ENCODE results near the gene PCYT1A. TPM values are rescaled to one million over a fixed set of nuclear protein-coding genes. Genes with fewer than 3 reads are reported as not detected.
A peak's percentile ranks its signal among the peaks of the same experiment; 100 is the strongest.

PCYT1A gene
- total and polyA plus RNA-seq, 8 donors = 11.8 to 127 (median 38.3) TPM

DNA sequence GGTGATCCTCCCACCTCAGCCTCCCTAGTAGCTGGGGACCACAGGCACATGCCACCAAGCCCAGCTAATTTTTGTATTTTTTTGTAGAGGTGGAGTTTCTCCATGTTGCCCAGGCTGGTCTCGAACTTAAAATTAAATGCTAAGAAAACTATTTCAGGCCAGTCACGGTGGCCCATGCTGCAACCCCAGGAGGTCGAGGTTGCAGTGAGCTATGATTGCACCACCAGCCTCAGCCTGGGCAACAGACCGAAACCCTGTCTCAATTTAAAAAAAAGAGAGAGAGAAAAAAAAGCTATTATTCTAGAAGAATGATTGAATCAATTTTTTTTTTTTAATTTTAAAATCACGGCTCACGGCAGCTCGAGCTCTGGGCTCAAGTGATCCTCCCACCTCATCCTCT, 66.5 kb downstream of the PCYT1A start:
- peak overlapping the region in 2 of 5 donors; percentile 60 to 65 for H3K27ac ChIP-seq
- H3K4me3 ChIP-seq = no peak overlapping the region
- TF ChIP-seq, protein P1, sequence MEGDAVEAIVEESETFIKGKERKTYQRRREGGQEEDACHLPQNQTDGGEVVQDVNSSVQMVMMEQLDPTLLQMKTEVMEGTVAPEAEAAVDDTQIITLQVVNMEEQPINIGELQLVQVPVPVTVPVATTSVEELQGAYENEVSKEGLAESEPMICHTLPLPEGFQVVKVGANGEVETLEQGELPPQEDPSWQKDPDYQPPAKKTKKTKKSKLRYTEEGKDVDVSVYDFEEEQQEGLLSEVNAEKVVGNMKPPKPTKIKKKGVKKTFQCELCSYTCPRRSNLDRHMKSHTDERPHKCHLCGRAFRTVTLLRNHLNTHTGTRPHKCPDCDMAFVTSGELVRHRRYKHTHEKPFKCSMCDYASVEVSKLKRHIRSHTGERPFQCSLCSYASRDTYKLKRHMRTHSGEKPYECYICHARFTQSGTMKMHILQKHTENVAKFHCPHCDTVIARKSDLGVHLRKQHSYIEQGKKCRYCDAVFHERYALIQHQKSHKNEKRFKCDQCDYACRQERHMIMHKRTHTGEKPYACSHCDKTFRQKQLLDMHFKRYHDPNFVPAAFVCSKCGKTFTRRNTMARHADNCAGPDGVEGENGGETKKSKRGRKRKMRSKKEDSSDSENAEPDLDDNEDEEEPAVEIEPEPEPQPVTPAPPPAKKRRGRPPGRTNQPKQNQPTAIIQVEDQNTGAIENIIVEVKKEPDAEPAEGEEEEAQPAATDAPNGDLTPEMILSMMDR (IDR thresholded peaks at IDR 0.05) = no peak
- TF ChIP-seq EP300 (IDR thresholded peaks at IDR 0.05) (no peak), POLR2A (IDR thresholded peaks at IDR 0.05) (no peak), POLR2AphosphoS5 (IDR thresholded peaks at IDR 0.05) (no peak)
- DNase-seq = no peak
- H3K9me3 ChIP-seq = no peaks in the 10 kb centered on the region
- H3K4me1 ChIP-seq = peaks cover 0 to 31% (median 18%) of the 10 kb centered on the region in 4 donors
- peaks cover 0 to 17% (median 4%) of the 10 kb centered on the region in 3 donors for H3K27me3 ChIP-seq
- intact Hi-C loops (cut with DNase I; ENCODE audit: low total_unique reads) = no loop called here
- WGBS, 5 donors = 87 to 93% (median 87%) methylated on average over 7 of the region's 7 CpGs
- no peaks in the 10 kb centered on the region for H3K36me3 ChIP-seq

DNA sequence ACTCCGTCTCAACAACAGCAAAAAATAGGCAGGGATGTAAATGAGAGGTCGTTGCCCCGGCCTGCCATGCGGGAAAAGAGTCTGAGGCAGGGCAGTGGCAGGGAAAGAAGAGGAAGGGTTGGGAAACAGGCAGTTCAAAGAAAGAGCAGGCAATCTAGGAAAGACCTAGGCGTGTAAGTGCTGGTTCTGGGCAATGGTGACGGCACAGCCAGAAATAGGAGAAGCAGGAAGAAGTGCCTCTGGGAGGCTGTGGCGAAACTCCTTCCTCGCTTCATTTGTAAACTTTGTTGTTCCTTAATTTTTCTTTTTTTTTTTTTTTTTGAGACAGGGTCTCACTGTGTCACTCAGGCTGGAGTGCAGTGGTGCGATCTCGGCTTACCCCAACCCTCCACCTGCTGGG, 66.9 kb downstream of the PCYT1A start:
- H3K36me3 ChIP-seq = no peaks in the 10 kb centered on the region
- peaks cover 0 to 31% (median 18%) of the 10 kb centered on the region in 4 donors for H3K4me1 ChIP-seq
- WGBS, 5 donors = 84 to 88% (median 86%) methylated on average over 10 of the region's 10 CpGs
- intact Hi-C loops (cut with DNase I; ENCODE audit: low total_unique reads) = no loop called here
- no peak for TF ChIP-seq POLR2AphosphoS5 (IDR thresholded peaks at IDR 0.05)
- TF ChIP-seq, protein P1 (IDR thresholded peaks at IDR 0.05) = no peak
- no peak for TF ChIP-seq POLR2A (IDR thresholded peaks at IDR 0.05)
- TF ChIP-seq EP300 (IDR thresholded peaks at IDR 0.05) = no peak
- peak in 1 of 2 donors; percentile 20 for DNase-seq
- peaks cover 0 to 22% (median 4%) of the 10 kb centered on the region in 3 donors for H3K27me3 ChIP-seq
- H3K9me3 ChIP-seq = no peaks in the 10 kb centered on the region
- H3K4me3 ChIP-seq = no peak overlapping the region
- peak overlapping the region in 2 of 5 donors; percentile 60 to 65 for H3K27ac ChIP-seq

DNA sequence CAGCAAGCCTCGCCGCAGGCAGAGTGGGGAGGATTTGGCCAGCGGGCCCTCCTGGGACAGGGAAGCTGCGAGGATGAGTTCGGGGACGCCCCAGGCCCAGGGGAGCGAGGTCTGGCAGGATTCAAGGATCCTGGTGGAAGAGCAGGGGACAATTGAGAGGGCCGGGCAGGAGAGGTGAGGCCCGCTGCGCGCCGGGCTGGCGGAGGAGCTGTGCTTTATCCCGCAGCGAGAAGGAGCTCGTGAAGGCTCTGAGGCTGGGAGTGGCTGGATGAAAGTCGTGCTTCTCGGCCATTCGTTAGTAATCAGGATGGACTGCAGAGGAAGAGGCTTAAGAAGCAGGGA, 67.6 kb downstream of the PCYT1A start:
- Histone ChIP-seq H3K27ac (peak overlapping the region in 3 of 5 donors; percentile 13 to 65 (median 60)), H3K36me3 (no peaks in the 10 kb centered on the region), H3K4me1 (peaks cover 0 to 31% (median 18%) of the 10 kb centered on the region in 4 donors), H3K4me3 (no peak overlapping the region), H3K27me3 (peaks cover 0 to 28% (median 4%) of the 10 kb centered on the region in 3 donors), H3K9me3 (no peaks in the 10 kb centered on the region)
- TF ChIP-seq, protein P1 (IDR thresholded peaks at IDR 0.05) = no peak
- TF ChIP-seq POLR2A (IDR thresholded peaks at IDR 0.05) = no peak
- no peak for TF ChIP-seq POLR2AphosphoS5 (IDR thresholded peaks at IDR 0.05)
- TF ChIP-seq EP300 (IDR thresholded peaks at IDR 0.05) = no peak
- 79 to 90% (median 84%) methylated on average over 19 of the region's 19 CpGs for WGBS, 5 donors
- intact Hi-C loops (cut with DNase I; ENCODE audit: low total_unique reads) = no loop called here
- DNase-seq = no peak

DNA sequence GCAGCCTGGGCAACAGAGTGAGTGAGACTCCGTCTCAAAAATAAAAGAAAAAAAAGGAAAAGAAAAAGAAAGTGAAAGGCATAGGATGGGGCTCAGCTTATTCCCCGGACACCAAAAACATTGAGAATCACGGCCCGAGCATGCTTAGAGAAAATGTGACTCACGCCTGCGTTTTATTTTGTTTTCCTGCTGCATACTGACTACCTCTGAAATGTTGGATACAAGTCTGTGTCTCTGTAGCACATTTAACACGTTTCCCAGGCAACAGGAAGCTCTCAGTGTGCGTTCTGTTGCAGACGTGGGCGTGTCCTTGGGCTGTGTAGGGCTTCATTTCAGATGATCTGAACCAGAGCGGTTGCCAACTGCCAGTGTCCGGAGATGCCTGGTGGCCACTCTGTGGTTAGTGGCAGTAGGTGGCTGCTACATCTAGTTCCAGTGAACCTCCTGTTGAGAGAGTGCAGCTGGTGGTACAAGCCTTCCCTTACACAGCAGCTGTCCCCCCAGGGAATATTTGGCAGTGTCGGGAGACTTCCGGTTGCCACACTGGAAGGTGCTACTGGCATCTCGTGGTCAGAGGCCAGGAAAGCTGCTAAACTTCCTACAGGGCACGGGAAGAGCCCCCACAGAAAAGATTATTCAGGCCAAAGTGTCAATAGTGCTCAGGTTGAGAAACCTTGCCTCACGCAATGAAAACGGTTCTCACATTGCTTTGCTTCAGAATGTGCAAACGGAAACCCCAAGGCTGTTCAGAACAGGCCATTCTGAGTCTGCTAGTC, 68.1 kb downstream of the PCYT1A start:
- DNase-seq = peak in 1 of 2 donors; percentile 90
- intact Hi-C loops (cut with DNase I; ENCODE audit: low total_unique reads) = no loop called here
- peak overlapping the region; percentile 16 to 32 (median 22) for H3K4me3 ChIP-seq
- no peaks in the 10 kb centered on the region for H3K36me3 ChIP-seq
- WGBS, 5 donors = 28 to 48% (median 43%) methylated on average over 18 to 19 of the region's 19 CpGs
- H3K27ac ChIP-seq = peak overlapping the region in 3 of 5 donors; percentile 13 to 65 (median 60)
- H3K4me1 ChIP-seq = peaks cover 0 to 31% (median 18%) of the 10 kb centered on the region in 4 donors
- H3K27me3 ChIP-seq = peaks cover 0 to 29% (median 4%) of the 10 kb centered on the region in 3 donors
- TF ChIP-seq POLR2A (IDR thresholded peaks at IDR 0.05) (no peak), POLR2AphosphoS5 (IDR thresholded peaks at IDR 0.05) (peak in 1 of 3 donors; percentile 5)
- H3K9me3 ChIP-seq = no peaks in the 10 kb centered on the region
